ENCODE data around the gene TSHZ1. TPM values are rescaled to one million over a fixed set of nuclear protein-coding genes. Genes with fewer than 3 reads are reported as not detected.

The TSHZ1 gene
- polyA plus RNA-seq, 1 donor, result 34.7 TPM

GRCh38 chr18:75207310-75208154 lies 3.1 kb upstream of the TSHZ1 start:
- H3K9me3 ChIP-seq (ENCODE audit: control insufficient read depth, low read depth, low read length), result no peaks in the 10 kb centered on the region
- DNase-seq, result peak in 1 of 2 donors; percentile 33
- H3K4me3 ChIP-seq (ENCODE audit: low read length), result peak overlapping the region; percentile 88
- peaks cover 29% of the 10 kb centered on the region for H3K4me1 ChIP-seq (ENCODE audit: control insufficient read depth, insufficient read depth, low read length)
- peak overlapping the region; percentile 95 for H3K27ac ChIP-seq (ENCODE audit: low read length)
- H3K36me3 ChIP-seq (ENCODE audit: control insufficient read depth, insufficient read depth, low read length), result no peaks in the 10 kb centered on the region
- H3K27me3 ChIP-seq (ENCODE audit: control insufficient read depth, insufficient read depth, low read length), result peaks cover 12% of the 10 kb centered on the region
- no CpG with 5 or more reads among the region's 26 CpGs for WGBS (ENCODE audit: insufficient coverage, low lambda C conversion rate)

- Histone ChIP-seq H3K9me3 (ENCODE audit: control insufficient read depth, low read depth, low read length) (no peaks in the 10 kb centered on the region), H3K36me3 (ENCODE audit: control insufficient read depth, insufficient read depth, low read length) (no peaks in the 10 kb centered on the region), H3K27ac (ENCODE audit: low read length) (peak overlapping the region; percentile 95), H3K4me3 (ENCODE audit: low read length) (peak overlapping the region; percentile 88), H3K4me1 (ENCODE audit: control insufficient read depth, insufficient read depth, low read length) (peaks cover 31% of the 10 kb centered on the region), H3K27me3 (ENCODE audit: control insufficient read depth, insufficient read depth, low read length) (peaks cover 12% of the 10 kb centered on the region)
- DNase-seq, result peak in 1 of 2 donors; percentile 78
- WGBS (ENCODE audit: insufficient coverage, low lambda C conversion rate), result no CpG with 5 or more reads among the region's 65 CpGs
Observed at GRCh38 chr18:75208155-75208835, 2.3 kb upstream of the TSHZ1 start.

GRCh38 chr18:75208836-75209128 lies 1.8 kb upstream of the TSHZ1 start:
- Histone ChIP-seq H3K36me3 (ENCODE audit: control insufficient read depth, insufficient read depth, low read length) (no peaks in the 10 kb centered on the region), H3K4me1 (ENCODE audit: control insufficient read depth, insufficient read depth, low read length) (peaks cover 32% of the 10 kb centered on the region), H3K9me3 (ENCODE audit: control insufficient read depth, low read depth, low read length) (no peaks in the 10 kb centered on the region), H3K4me3 (ENCODE audit: low read length) (peak overlapping the region; percentile 88), H3K27me3 (ENCODE audit: control insufficient read depth, insufficient read depth, low read length) (peaks cover 12% of the 10 kb centered on the region), H3K27ac (ENCODE audit: low read length) (peak overlapping the region; percentile 95)
- WGBS (ENCODE audit: insufficient coverage, low lambda C conversion rate), result no CpG with 5 or more reads among the region's 34 CpGs
- DNase-seq, result no peak

- Histone ChIP-seq H3K9me3 (ENCODE audit: control insufficient read depth, low read depth, low read length) (no peaks in the 10 kb centered on the region), H3K4me3 (ENCODE audit: low read length) (peak within 1 kb of the TSS; percentile 94), H3K4me1 (ENCODE audit: control insufficient read depth, insufficient read depth, low read length) (peaks cover 31% of the 10 kb centered on the region), H3K27ac (ENCODE audit: low read length) (peak within 1 kb of the TSS; percentile 95), H3K36me3 (ENCODE audit: control insufficient read depth, insufficient read depth, low read length) (no peaks in the 10 kb centered on the region), H3K27me3 (ENCODE audit: control insufficient read depth, insufficient read depth, low read length) (peaks cover 9% of the 10 kb centered on the region)
- WGBS (ENCODE audit: insufficient coverage, low lambda C conversion rate), result no CpG with 5 or more reads among the region's 88 CpGs
- DNase-seq, result peak; percentile 80 to 91
Observed at GRCh38 chr18:75209129-75209950, 1.3 kb upstream of the TSHZ1 start, which contains the start of gene PTGR3. Gene PTGR3, minus strand, starts transcription at chr18:75209139. Its CDS starts 81 bp downstream, at chr18:75209058.

- Histone ChIP-seq H3K36me3 (ENCODE audit: control insufficient read depth, insufficient read depth, low read length) (no peaks in the 10 kb centered on the region), H3K4me1 (ENCODE audit: control insufficient read depth, insufficient read depth, low read length) (peaks cover 33% of the 10 kb centered on the region), H3K4me3 (ENCODE audit: low read length) (peak overlapping the region; percentile 94), H3K27ac (ENCODE audit: low read length) (peak overlapping the region; percentile 90), H3K9me3 (ENCODE audit: control insufficient read depth, low read depth, low read length) (no peaks in the 10 kb centered on the region), H3K27me3 (ENCODE audit: control insufficient read depth, insufficient read depth, low read length) (peaks cover 9% of the 10 kb centered on the region)
- no peak for DNase-seq
- WGBS (ENCODE audit: insufficient coverage, low lambda C conversion rate), result no CpG with 5 or more reads among the region's 8 CpGs
Observed at GRCh38 chr18:75209951-75210258, 692 bp upstream of the TSHZ1 start.

GRCh38 chr18:75211002-75211621 lies 515 bp downstream of the TSHZ1 start:
- H3K4me3 ChIP-seq (ENCODE audit: low read length), result peak overlapping the region; percentile 94
- H3K4me1 ChIP-seq (ENCODE audit: control insufficient read depth, insufficient read depth, low read length), result peaks cover 35% of the 10 kb centered on the region
- H3K9me3 ChIP-seq (ENCODE audit: control insufficient read depth, low read depth, low read length), result no peaks in the 10 kb centered on the region
- no peaks in the 10 kb centered on the region for H3K27me3 ChIP-seq (ENCODE audit: control insufficient read depth, insufficient read depth, low read length)
- H3K27ac ChIP-seq (ENCODE audit: low read length), result peak overlapping the region; percentile 90
- WGBS (ENCODE audit: insufficient coverage, low lambda C conversion rate), result no CpG with 5 or more reads among the region's 64 CpGs
- DNase-seq, result peak in 1 of 2 donors; percentile 52
- no peaks in the 10 kb centered on the region for H3K36me3 ChIP-seq (ENCODE audit: control insufficient read depth, insufficient read depth, low read length)

GRCh38 chr18:75211626-75211952 lies 992 bp downstream of the TSHZ1 start:
- H3K27ac ChIP-seq (ENCODE audit: low read length), result no peak overlapping the region
- H3K27me3 ChIP-seq (ENCODE audit: control insufficient read depth, insufficient read depth, low read length), result no peaks in the 10 kb centered on the region
- H3K36me3 ChIP-seq (ENCODE audit: control insufficient read depth, insufficient read depth, low read length), result no peaks in the 10 kb centered on the region
- H3K9me3 ChIP-seq (ENCODE audit: control insufficient read depth, low read depth, low read length), result no peaks in the 10 kb centered on the region
- no peak for DNase-seq
- peaks cover 34% of the 10 kb centered on the region for H3K4me1 ChIP-seq (ENCODE audit: control insufficient read depth, insufficient read depth, low read length)
- WGBS (ENCODE audit: insufficient coverage, low lambda C conversion rate), result no CpG with 5 or more reads among the region's 66 CpGs
- H3K4me3 ChIP-seq (ENCODE audit: low read length), result peak overlapping the region; percentile 83

- Histone ChIP-seq H3K27me3 (ENCODE audit: control insufficient read depth, insufficient read depth, low read length) (no peaks in the 10 kb centered on the region), H3K4me1 (ENCODE audit: control insufficient read depth, insufficient read depth, low read length) (peaks cover 36% of the 10 kb centered on the region), H3K27ac (ENCODE audit: low read length) (peak overlapping the region; percentile 91), H3K9me3 (ENCODE audit: control insufficient read depth, low read depth, low read length) (no peaks in the 10 kb centered on the region), H3K4me3 (ENCODE audit: low read length) (peak overlapping the region; percentile 83), H3K36me3 (ENCODE audit: control insufficient read depth, insufficient read depth, low read length) (no peaks in the 10 kb centered on the region)
- WGBS (ENCODE audit: insufficient coverage, low lambda C conversion rate), result 20% methylated on average over 1 of the region's 38 CpGs
- peak in 1 of 2 donors; percentile 66 for DNase-seq
Observed at GRCh38 chr18:75211953-75212750, 1.6 kb downstream of the TSHZ1 start.

- H3K36me3 ChIP-seq (ENCODE audit: control insufficient read depth, insufficient read depth, low read length), result no peaks in the 10 kb centered on the region
- H3K4me1 ChIP-seq (ENCODE audit: control insufficient read depth, insufficient read depth, low read length), result peaks cover 42% of the 10 kb centered on the region
- peak overlapping the region; percentile 83 for H3K4me3 ChIP-seq (ENCODE audit: low read length)
- no peaks in the 10 kb centered on the region for H3K9me3 ChIP-seq (ENCODE audit: control insufficient read depth, low read depth, low read length)
- WGBS (ENCODE audit: insufficient coverage, low lambda C conversion rate), result no CpG with 5 or more reads among the region's 5 CpGs
- peak overlapping the region; percentile 91 for H3K27ac ChIP-seq (ENCODE audit: low read length)
- DNase-seq, result no peak
- no peaks in the 10 kb centered on the region for H3K27me3 ChIP-seq (ENCODE audit: control insufficient read depth, insufficient read depth, low read length)
Observed at GRCh38 chr18:75212751-75213090, 2.1 kb downstream of the TSHZ1 start.

All from large intestine (tissue), 3 donors.